Peyer's patch (tissue), 4 donors: Measurements from ENCODE around the gene OBSCN.

Source experiments
- POLR2A ChIP-seq, 2 donors: fragments of 450-650 bp; IDR thresholded peaks; one replicate each; pipeline ENCODE4 v1.5.1; 2017; ENCODE audit warnings: antibody characterized with exemption in 2 of 2, mild to moderate bottlenecking in 2 of 2, moderate library complexity in 2 of 2
- TF ChIP-seq, protein P1 (sequence below), 6 experiments: fragments of 450-650 bp in 4 of 6; fragments of 200-600 bp in 2 of 6; sonication (generic) in 1 of 6; IDR thresholded peaks; one replicate each; pipeline ENCODE4 v1.5.1; 2017 to 2019; ENCODE audit warnings: antibody characterized with exemption in 6 of 6, mild to moderate bottlenecking in 3 of 6, moderate library complexity in 1 of 6

- TF ChIP-seq, protein P1, sequence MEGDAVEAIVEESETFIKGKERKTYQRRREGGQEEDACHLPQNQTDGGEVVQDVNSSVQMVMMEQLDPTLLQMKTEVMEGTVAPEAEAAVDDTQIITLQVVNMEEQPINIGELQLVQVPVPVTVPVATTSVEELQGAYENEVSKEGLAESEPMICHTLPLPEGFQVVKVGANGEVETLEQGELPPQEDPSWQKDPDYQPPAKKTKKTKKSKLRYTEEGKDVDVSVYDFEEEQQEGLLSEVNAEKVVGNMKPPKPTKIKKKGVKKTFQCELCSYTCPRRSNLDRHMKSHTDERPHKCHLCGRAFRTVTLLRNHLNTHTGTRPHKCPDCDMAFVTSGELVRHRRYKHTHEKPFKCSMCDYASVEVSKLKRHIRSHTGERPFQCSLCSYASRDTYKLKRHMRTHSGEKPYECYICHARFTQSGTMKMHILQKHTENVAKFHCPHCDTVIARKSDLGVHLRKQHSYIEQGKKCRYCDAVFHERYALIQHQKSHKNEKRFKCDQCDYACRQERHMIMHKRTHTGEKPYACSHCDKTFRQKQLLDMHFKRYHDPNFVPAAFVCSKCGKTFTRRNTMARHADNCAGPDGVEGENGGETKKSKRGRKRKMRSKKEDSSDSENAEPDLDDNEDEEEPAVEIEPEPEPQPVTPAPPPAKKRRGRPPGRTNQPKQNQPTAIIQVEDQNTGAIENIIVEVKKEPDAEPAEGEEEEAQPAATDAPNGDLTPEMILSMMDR (IDR thresholded peaks at IDR 0.05) = no peak
- no peak for TF ChIP-seq POLR2A (IDR thresholded peaks at IDR 0.05)
These were observed 62.2 kb downstream of the OBSCN start for GRCh38 chr1:228270032-228270431.
